Measurements from ENCODE around the gene PLGRKT.
A peak's percentile ranks its signal among the peaks of the same experiment; 100 is the strongest.

PLGRKT gene

DNA sequence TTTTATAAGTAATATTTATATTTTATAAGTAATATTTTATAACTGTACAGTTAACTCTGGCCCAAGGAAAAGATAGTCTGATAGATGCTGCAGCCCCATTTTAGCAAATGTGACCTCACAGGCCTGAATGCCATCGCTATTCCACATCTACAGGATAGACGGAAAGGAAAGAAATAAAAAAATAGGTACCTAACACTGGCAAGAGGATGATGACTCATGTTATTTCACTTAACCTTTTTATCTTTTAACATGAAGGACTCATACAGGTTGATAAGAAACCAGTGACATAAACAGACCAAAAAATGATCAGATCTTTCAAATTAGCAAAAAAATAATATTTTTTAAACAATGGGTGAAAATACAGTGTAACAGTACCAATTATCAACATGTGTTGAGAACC, 15.3 kb upstream of the PLGRKT start:
- DNase-seq (ENCODE audit: low read depth, low spot score), result no peak
- no peaks in the 10 kb centered on the region for H3K4me1 ChIP-seq (ENCODE audit: insufficient read depth, insufficient read length)
- H3K9ac ChIP-seq (ENCODE audit: insufficient read length, low read depth), result no peak overlapping the region
- H3K9me3 ChIP-seq (ENCODE audit: insufficient read depth, low read length), result no peaks in the 10 kb centered on the region
- H3K4me3 ChIP-seq (ENCODE audit: insufficient read length, low read depth), result no peak overlapping the region
- H3K36me3 ChIP-seq (ENCODE audit: insufficient read depth, insufficient read length, low read length), result no peaks in the 10 kb centered on the region
- H3K27me3 ChIP-seq (ENCODE audit: insufficient read depth, insufficient read length), result peaks cover 10% of the 10 kb centered on the region
- TF ChIP-seq ZNF274 (IDR thresholded peaks at IDR 0.05; ENCODE audit: low read depth, low read length) (no peak), SUZ12 (IDR thresholded peaks at IDR 0.05; ENCODE audit: extremely low read depth, insufficient read depth, insufficient read length) (no peak), YY1 (IDR thresholded peaks at IDR 0.05; ENCODE audit: insufficient read depth, insufficient read length) (no peak)

DNA sequence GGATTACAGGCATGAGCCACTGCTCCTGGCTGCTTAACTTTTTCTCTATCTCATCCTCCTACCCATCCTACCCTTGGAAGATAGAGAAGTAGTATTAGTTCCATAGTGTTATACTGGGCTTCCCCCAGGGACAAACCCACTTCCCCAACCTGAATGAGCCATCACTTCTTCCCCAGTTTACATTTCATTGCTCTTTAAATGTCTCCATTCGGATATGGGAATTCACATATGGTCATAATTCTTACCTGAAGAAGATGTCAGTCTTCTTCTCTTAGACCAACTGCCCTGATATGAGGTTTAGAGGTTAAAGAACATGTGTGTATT, 14.5 kb upstream of the PLGRKT start:
- TF ChIP-seq SUZ12 (IDR thresholded peaks at IDR 0.05; ENCODE audit: extremely low read depth, insufficient read depth, insufficient read length), result no peak
- no peak for DNase-seq (ENCODE audit: low read depth, low spot score)
- Histone ChIP-seq H3K4me3 (ENCODE audit: insufficient read length, low read depth) (no peak overlapping the region), H3K27me3 (ENCODE audit: insufficient read depth, insufficient read length) (peaks cover 10% of the 10 kb centered on the region), H3K9me3 (ENCODE audit: insufficient read depth, low read length) (no peaks in the 10 kb centered on the region), H3K4me1 (ENCODE audit: insufficient read depth, insufficient read length) (no peaks in the 10 kb centered on the region), H3K9ac (ENCODE audit: insufficient read length, low read depth) (no peak overlapping the region), H3K36me3 (ENCODE audit: insufficient read depth, insufficient read length, low read length) (no peaks in the 10 kb centered on the region)

DNA sequence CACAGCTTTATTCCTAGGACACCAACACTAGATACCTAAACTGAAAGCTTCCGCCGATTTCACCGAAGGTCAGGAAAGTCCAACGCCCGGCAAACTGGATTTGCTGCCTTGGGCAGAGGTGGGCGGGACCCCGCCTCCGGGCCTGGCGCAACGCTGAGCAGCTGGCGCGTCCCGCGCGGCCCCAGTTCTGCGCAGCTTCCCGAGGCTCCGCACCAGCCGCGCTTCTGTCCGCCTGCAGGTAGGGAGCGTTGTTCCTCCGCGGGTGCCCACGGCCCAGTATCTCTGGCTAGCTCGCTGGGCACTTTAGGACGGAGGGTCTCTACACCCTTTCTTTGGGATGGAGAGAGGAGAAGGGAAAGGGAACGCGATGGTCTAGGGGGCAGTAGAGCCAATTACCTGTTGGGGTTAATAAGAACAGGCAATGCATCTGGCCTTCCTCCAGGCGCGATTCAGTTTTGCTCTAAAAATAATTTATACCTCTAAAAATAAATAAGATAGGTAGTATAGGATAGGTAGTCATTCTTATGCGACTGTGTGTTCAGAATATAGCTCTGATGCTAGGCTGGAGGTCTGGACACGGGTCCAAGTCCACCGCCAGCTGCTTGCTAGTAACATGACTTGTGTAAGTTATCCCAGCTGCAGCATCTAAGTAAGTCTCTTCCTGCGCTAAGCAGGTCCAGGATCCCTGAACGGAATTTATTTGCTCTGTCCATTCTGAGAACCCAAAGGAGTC, 12.8 kb upstream of the PLGRKT start, which contains the start of gene CD274:
Gene CD274, plus strand, starts transcription at position 184 of the 733 bp plus-strand sequence. CDS start 5,572 bp downstream, outside the sequence.
- Histone ChIP-seq H3K9me3 (ENCODE audit: insufficient read depth, low read length) (no peaks in the 10 kb centered on the region), H3K4me1 (ENCODE audit: insufficient read depth, insufficient read length) (no peaks in the 10 kb centered on the region), H3K27me3 (ENCODE audit: insufficient read depth, insufficient read length) (peaks cover 10% of the 10 kb centered on the region), H3K9ac (ENCODE audit: insufficient read length, low read depth) (no peak within 1 kb of the TSS), H3K36me3 (ENCODE audit: insufficient read depth, insufficient read length, low read length) (no peaks in the 10 kb centered on the region), H3K4me3 (ENCODE audit: insufficient read length, low read depth) (peak within 1 kb of the TSS; percentile 2)
- DNase-seq (ENCODE audit: low read depth, low spot score), result peak; percentile 80
- TF ChIP-seq ZNF274 (IDR thresholded peaks at IDR 0.05; ENCODE audit: low read depth, low read length), result no peak
- TF ChIP-seq SUZ12 (IDR thresholded peaks at IDR 0.05; ENCODE audit: extremely low read depth, insufficient read depth, insufficient read length), result no peak
- no peak for TF ChIP-seq YY1 (IDR thresholded peaks at IDR 0.05; ENCODE audit: insufficient read depth, insufficient read length)

DNA sequence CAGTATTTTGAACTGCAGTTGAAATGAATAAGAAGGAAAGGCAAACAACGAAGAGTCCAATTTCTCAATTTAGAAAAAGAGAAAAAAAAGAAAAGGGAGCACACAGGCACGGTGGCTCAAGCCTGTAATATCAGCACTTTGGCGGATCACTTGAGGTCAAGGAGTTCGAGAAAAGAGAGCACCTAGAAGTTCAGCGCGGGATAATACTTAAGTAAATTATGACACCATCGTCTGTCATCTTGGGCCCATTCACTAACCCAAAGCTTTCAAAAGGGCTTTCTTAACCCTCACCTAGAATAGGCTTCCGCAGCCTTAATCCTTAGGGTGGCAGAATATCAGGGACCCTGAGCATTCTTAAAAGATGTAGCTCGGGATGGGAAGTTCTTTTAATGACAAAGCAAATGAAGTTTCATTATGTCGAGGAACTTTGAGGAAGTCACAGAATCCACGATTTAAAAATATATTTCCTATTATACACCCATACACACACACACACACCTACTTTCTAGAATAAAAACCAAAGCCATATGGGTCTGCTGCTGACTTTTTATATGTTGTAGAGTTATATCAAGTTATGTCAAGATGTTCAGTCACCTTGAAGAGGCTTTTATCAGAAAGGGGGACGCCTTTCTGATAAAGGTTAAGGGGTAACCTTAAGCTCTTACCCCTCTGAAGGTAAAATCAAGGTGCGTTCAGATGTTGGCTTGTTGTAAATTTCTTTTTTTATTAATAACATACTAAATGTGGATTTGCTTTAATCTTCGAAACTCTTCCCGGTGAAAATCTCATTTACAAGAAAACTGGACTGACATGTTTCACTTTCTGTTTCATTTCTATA, 12.0 kb upstream of the PLGRKT start:
- peaks cover 10% of the 10 kb centered on the region for H3K27me3 ChIP-seq (ENCODE audit: insufficient read depth, insufficient read length)
- no peaks in the 10 kb centered on the region for H3K36me3 ChIP-seq (ENCODE audit: insufficient read depth, insufficient read length, low read length)
- no peaks in the 10 kb centered on the region for H3K4me1 ChIP-seq (ENCODE audit: insufficient read depth, insufficient read length)
- no peaks in the 10 kb centered on the region for H3K9me3 ChIP-seq (ENCODE audit: insufficient read depth, low read length)
- no peak for DNase-seq (ENCODE audit: low read depth, low spot score)
- TF ChIP-seq ZNF274 (IDR thresholded peaks at IDR 0.05; ENCODE audit: low read depth, low read length), result no peak
- no peak for TF ChIP-seq YY1 (IDR thresholded peaks at IDR 0.05; ENCODE audit: insufficient read depth, insufficient read length)
- TF ChIP-seq SUZ12 (IDR thresholded peaks at IDR 0.05; ENCODE audit: extremely low read depth, insufficient read depth, insufficient read length), result no peak
- H3K9ac ChIP-seq (ENCODE audit: insufficient read length, low read depth), result no peak overlapping the region
- H3K4me3 ChIP-seq (ENCODE audit: insufficient read length, low read depth), result peak overlapping the region; percentile 0

DNA sequence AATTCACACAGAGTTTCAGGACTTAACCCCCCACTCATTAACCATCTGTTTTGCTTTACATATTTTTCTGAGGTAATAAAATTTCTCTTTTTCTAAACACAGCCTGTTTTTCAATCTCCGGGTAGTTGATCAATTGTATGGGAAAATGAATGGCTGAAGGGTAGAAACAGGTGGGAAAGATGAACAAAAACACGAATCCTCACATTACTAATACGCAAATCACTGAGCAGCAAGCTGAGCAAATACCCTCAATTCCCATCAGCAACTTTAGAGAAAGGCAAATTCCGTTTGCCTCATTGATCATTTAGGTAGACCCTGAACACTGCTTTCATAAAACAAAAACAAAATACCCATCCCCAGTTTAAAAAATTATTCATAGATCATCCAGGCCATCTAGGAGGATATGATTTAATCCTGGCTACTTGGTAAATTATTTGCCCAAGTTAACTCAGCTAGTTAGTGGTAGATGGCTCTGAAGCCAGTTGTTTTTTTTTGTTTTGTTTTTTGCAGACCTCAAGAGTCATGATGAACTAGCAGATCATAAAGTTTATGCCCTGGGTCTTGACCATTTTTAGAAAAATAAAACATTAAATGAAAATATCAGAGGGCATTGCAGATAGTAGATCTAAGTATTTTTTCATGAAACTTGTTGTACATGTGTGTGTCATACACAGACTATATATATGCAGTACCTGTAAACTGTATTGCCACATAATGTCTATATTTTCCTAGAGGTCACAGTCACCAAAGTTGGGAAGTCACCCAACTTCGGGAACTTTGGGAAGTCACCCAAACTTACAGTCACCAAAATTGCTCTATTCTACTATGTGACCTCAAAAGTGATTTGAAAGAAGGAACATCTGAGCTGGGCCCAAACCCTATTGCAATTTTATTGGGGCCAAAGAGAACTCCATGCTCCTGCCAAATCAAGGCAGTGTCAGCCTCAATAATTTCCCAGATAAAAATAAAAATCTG, 11.0 kb upstream of the PLGRKT start:
- DNase-seq (ENCODE audit: low read depth, low spot score), result no peak
- H3K4me3 ChIP-seq (ENCODE audit: insufficient read length, low read depth), result no peak overlapping the region
- H3K9me3 ChIP-seq (ENCODE audit: insufficient read depth, low read length), result no peaks in the 10 kb centered on the region
- no peak overlapping the region for H3K9ac ChIP-seq (ENCODE audit: insufficient read length, low read depth)
- no peaks in the 10 kb centered on the region for H3K4me1 ChIP-seq (ENCODE audit: insufficient read depth, insufficient read length)
- TF ChIP-seq YY1 (IDR thresholded peaks at IDR 0.05; ENCODE audit: insufficient read depth, insufficient read length), result no peak
- H3K27me3 ChIP-seq (ENCODE audit: insufficient read depth, insufficient read length), result peaks cover 10% of the 10 kb centered on the region
- H3K36me3 ChIP-seq (ENCODE audit: insufficient read depth, insufficient read length, low read length), result no peaks in the 10 kb centered on the region

DNA sequence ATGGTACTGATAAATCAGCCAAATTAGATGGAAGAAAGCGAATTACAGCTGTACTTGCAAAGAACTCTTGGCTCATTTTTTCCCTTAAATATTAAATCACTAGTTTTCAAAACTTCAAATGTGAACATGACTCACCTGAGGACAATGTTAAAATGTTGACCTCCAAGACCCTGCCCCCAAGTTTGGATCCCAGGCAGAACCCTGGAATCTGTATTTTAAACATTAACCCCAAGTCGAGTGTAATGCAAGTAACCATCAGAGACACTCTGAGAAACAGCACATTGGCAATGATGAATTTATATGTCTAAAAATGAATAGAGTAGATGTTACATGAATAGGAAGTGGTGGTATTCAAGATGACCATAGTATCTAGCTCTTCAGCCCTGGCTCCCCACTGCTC, 10.3 kb upstream of the PLGRKT start:
- no peak overlapping the region for H3K4me3 ChIP-seq (ENCODE audit: insufficient read length, low read depth)
- no peaks in the 10 kb centered on the region for H3K4me1 ChIP-seq (ENCODE audit: insufficient read depth, insufficient read length)
- no peak overlapping the region for H3K9ac ChIP-seq (ENCODE audit: insufficient read length, low read depth)
- peaks cover 10% of the 10 kb centered on the region for H3K27me3 ChIP-seq (ENCODE audit: insufficient read depth, insufficient read length)
- no peak for DNase-seq (ENCODE audit: low read depth, low spot score)
- no peaks in the 10 kb centered on the region for H3K9me3 ChIP-seq (ENCODE audit: insufficient read depth, low read length)
- H3K36me3 ChIP-seq (ENCODE audit: insufficient read depth, insufficient read length, low read length), result no peaks in the 10 kb centered on the region
- no peak for TF ChIP-seq ZNF274 (IDR thresholded peaks at IDR 0.05; ENCODE audit: low read depth, low read length)
- no peak for TF ChIP-seq YY1 (IDR thresholded peaks at IDR 0.05; ENCODE audit: insufficient read depth, insufficient read length)
- no peak for TF ChIP-seq SUZ12 (IDR thresholded peaks at IDR 0.05; ENCODE audit: extremely low read depth, insufficient read depth, insufficient read length)

Data from NT2/D1 (cell line).